Measurements from ENCODE around the gene TRIM66.

Gene TRIM66

DNA sequence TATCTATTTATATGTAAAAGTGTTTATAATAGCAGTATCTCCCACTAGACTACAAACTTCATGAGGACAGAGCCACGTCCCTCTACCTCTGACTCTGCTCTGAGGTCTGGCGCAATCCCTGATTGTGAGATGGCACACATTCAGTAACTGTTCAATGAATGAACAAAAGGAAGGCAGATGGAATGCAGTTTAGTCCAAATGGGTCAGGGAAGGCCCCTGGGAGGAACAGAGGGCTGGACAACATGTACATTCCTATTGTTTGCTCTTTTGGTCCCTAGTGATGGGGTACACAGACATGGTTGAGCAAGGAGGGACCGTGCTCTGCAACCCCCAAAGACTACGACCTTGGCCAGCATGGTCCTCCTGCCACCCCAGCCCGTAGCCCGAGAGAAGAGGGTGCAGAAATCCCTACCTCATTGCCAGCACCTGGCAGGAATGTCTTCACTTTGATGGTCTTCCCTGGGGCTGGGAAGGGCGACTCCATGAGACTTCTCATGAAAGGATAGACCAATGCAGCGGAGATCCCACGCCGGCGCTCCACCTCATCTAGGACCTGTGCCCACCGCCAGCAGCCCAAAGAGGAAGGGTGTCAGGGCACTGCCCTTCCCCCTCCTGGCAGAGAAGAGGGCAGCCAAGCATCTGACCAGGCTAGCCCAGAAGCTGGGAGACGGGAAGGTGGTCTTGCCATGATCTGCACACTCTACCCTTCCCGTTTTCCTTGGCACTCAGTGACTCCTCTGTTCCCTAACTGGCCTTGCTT is 24.4 kb upstream of the TRIM66 start:
- TF ChIP-seq, protein P1, sequence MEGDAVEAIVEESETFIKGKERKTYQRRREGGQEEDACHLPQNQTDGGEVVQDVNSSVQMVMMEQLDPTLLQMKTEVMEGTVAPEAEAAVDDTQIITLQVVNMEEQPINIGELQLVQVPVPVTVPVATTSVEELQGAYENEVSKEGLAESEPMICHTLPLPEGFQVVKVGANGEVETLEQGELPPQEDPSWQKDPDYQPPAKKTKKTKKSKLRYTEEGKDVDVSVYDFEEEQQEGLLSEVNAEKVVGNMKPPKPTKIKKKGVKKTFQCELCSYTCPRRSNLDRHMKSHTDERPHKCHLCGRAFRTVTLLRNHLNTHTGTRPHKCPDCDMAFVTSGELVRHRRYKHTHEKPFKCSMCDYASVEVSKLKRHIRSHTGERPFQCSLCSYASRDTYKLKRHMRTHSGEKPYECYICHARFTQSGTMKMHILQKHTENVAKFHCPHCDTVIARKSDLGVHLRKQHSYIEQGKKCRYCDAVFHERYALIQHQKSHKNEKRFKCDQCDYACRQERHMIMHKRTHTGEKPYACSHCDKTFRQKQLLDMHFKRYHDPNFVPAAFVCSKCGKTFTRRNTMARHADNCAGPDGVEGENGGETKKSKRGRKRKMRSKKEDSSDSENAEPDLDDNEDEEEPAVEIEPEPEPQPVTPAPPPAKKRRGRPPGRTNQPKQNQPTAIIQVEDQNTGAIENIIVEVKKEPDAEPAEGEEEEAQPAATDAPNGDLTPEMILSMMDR (IDR thresholded peaks at IDR 0.05), result no peak
- TF ChIP-seq ZFX (IDR thresholded peaks at IDR 0.05; ENCODE audit: borderline replicate concordance), result no peak
- H3K27ac ChIP-seq, result no peak overlapping the region

DNA sequence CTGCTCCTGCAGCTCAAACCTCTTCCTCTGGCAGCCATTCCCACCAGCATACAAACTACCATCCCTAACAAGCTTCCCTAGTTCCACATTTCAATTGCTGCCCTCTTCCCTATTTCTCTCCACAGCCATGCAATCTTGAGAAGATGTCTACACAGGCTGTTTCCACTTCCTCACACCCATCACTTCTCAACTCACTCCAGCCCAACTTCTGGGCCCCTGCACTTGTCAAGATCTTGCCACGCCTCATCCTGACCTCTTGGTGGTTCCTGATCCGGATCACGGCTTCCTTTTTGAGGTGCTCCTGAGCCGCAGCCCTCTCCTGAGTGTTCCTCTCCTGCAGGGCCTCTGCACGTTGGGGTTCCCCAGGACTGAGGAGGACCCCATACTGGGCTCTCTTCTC is 22.7 kb upstream of the TRIM66 start:
- H3K27ac ChIP-seq, result no peak overlapping the region
- TF ChIP-seq ZFX (IDR thresholded peaks at IDR 0.05; ENCODE audit: borderline replicate concordance), result no peak
- TF ChIP-seq, protein P1 (IDR thresholded peaks at IDR 0.05), result no peak

DNA sequence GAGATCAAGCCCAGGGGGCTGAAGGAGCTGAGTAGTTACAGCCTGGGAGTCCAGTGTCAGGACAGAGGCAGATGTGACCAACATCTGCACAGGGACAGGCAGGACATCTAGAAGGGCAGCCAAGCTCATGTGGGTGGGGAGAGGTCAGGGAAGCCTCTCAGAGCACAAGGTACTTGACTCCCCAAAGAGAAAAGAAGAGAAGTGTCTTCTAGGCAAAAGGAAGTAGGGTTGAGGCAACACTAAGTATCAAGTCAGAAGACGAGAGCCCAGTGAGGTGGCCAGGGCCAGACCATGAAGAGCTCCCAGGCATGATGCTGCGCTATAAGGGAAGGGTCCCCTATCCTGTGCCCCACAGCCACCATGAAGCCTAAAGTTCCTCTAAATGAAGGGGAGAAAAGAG is 21.7 kb upstream of the TRIM66 start:
- H3K27ac ChIP-seq, result no peak overlapping the region
- TF ChIP-seq, protein P1 (IDR thresholded peaks at IDR 0.05), result no peak
- no peak for TF ChIP-seq ZFX (IDR thresholded peaks at IDR 0.05; ENCODE audit: borderline replicate concordance)

DNA sequence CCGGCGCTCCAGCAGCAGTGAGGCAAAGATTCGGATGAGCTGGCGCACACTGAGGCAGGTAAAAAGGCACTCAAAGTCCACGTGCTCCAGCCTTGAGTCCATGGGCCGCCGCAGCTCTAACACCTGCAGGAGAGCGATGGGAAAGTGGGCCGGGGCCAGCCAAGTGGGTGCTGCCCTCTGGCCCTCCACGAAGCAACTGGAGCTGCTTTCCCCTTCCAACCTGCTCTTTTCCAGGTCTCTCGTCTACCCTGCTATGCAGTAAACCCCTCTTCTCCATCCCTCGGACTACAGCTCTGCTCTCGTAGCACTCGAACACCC is 20.1 kb upstream of the TRIM66 start:
- no peak overlapping the region for H3K27ac ChIP-seq
- TF ChIP-seq ZFX (IDR thresholded peaks at IDR 0.05; ENCODE audit: borderline replicate concordance), result no peak
- TF ChIP-seq, protein P1 (IDR thresholded peaks at IDR 0.05), result no peak

DNA sequence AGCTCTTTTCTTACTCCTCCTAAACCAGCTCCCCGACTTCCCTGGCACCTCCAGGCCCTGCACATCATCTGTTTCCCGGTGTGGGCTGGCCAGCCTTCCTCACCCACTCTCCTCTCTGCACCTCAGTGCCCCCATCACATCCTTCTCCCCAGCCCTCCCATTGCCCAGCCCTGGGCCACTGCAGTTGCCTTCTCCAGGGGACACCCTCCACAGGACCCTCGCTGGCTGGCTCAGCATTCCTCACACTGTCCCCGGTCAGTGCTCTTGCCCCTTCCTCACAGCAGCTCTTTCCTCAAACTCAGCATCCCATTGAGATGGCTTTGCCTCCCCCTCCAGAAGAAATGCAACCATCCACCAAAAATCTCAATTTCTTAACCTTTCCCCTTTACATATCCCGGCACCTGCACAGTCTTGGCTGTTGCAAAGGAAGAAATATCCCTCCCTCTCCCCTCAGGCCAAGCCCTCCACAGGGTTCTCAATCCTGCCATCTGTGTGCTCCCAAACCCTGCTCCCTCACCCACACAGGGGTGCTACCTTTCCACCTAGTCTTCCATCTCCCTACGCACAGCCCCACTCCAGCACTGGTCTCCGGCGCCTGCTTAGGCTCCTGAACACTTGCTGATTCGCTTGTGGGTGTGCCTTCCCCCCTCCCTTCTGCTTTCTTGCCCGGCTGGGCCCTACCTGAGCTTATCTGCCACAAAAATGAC is 19.6 kb upstream of the TRIM66 start:
- no peak overlapping the region for H3K27ac ChIP-seq
- no peak for TF ChIP-seq ZFX (IDR thresholded peaks at IDR 0.05; ENCODE audit: borderline replicate concordance)
- TF ChIP-seq, protein P1 (IDR thresholded peaks at IDR 0.05), result no peak

DNA sequence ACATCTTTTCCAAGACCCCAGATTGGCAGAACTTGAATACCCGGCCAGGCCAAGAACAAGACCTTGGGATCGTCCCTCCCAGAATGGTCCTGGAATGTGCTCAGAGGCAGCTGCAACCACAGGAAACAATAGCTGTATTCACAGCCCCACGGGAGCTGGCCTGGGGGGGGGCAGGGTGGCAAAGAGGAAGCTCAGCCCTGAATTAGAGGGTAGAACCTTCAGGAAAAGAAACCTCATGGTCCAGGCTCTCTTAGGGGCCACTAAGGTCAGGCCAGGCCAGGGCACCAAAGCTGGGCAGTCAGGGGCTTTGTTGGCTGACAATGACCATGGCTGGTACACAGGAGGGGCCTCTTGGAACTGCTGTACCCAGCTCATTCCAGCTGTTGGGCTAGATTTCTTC is 17.4 kb upstream of the TRIM66 start:
- H3K27ac ChIP-seq, result no peak overlapping the region

More for the DNA sequence above, 17.4 kb upstream of the TRIM66 start:
- TF ChIP-seq ZFX (IDR thresholded peaks at IDR 0.05; ENCODE audit: borderline replicate concordance), result no peak
- TF ChIP-seq, protein P1 (IDR thresholded peaks at IDR 0.05), result no peak

All from 22Rv1 (cell line).